ENCODE measurements around the gene KLHL29. TPM values are rescaled to one million over a fixed set of nuclear protein-coding genes. Genes with fewer than 3 reads are reported as not detected.

The KLHL29 gene
- 4.4 and 5.5 TPM in 2 replicates for total RNA-seq
- long read RNA-seq, partial matches to known transcripts: 2 of 2 reads
- long read RNA-seq, other reads (novel, unspliced or antisense): 0 of 2 reads

- H3K4me1 Mint-ChIP-seq (ENCODE audit: low read depth): peaks cover 9% of the 10 kb centered on the region
- no peaks in the 10 kb centered on the region for H3K9me3 Mint-ChIP-seq (ENCODE audit: low read depth)
- peak within 1 kb of the TSS; percentile 75 for H3K27ac Mint-ChIP-seq
- peak within 1 kb of the TSS; percentile 78 for H3K4me3 Mint-ChIP-seq (ENCODE audit: low read depth)
- peak; percentile 23 for DNase-seq (ENCODE audit: low spot score, unreplicated experiment)
- no peak for TF ChIP-seq CTCF (IDR thresholded peaks at IDR 0.05; ENCODE audit: unreplicated experiment)
- H3K36me3 Mint-ChIP-seq (ENCODE audit: insufficient read depth): no peaks in the 10 kb centered on the region
- H3K27me3 Mint-ChIP-seq: peaks cover 78% of the 10 kb centered on the region
Observed at GRCh38 chr2:23384551-23385343, at the start of gene KLHL29. Gene KLHL29 (plus strand): TSS chr2:23385179. CDS start chr2:23562197, 177,018 bp downstream.

DNA sequence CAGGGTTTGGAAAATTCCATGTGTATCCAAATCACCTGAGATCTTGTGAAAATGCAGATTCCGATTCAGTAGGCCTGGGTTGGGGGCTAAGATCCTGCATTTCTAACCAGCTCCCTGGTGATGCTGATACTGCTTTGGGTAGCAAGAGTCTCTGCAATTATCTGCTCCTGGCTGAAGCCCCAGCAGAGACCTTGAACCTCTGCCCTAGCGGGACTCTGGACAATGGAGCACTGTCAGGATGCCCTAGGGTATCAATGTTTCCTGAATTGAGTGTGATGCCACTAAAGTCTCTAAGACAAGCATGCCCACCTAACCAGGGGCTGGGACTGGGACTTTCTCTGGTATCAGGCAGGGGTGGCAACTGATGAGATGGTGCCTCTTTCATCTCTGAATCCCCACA is 49.4 kb upstream of the KLHL29 start:
- H3K27me3 Mint-ChIP-seq: peaks cover 41% of the 10 kb centered on the region
- no peak overlapping the region for H3K27ac Mint-ChIP-seq
- DNase-seq (ENCODE audit: low spot score, unreplicated experiment): no peak
- TF ChIP-seq CTCF (IDR thresholded peaks at IDR 0.05; ENCODE audit: unreplicated experiment): no peak
- no peaks in the 10 kb centered on the region for H3K36me3 Mint-ChIP-seq (ENCODE audit: insufficient read depth)
- H3K4me3 Mint-ChIP-seq (ENCODE audit: low read depth): no peak overlapping the region
- no peaks in the 10 kb centered on the region for H3K4me1 Mint-ChIP-seq (ENCODE audit: low read depth)
- no peaks in the 10 kb centered on the region for H3K9me3 Mint-ChIP-seq (ENCODE audit: low read depth)

GRCh38 chr2:23342075-23342474 is 42.9 kb upstream of the KLHL29 start:
- TF ChIP-seq CTCF (IDR thresholded peaks at IDR 0.05; ENCODE audit: unreplicated experiment): no peak
- Mint-ChIP-seq H3K36me3 (ENCODE audit: insufficient read depth) (no peaks in the 10 kb centered on the region), H3K4me3 (ENCODE audit: low read depth) (no peak overlapping the region), H3K9me3 (ENCODE audit: low read depth) (no peaks in the 10 kb centered on the region), H3K27me3 (peaks cover 22% of the 10 kb centered on the region), H3K27ac (no peak overlapping the region), H3K4me1 (ENCODE audit: low read depth) (no peaks in the 10 kb centered on the region)
- no peak for DNase-seq (ENCODE audit: low spot score, unreplicated experiment)

- DNase-seq (ENCODE audit: low spot score, unreplicated experiment): no peak
- H3K4me3 Mint-ChIP-seq (ENCODE audit: low read depth): no peak overlapping the region
- peaks cover 27% of the 10 kb centered on the region for H3K27me3 Mint-ChIP-seq
- H3K9me3 Mint-ChIP-seq (ENCODE audit: low read depth): no peaks in the 10 kb centered on the region
- H3K36me3 Mint-ChIP-seq (ENCODE audit: insufficient read depth): no peaks in the 10 kb centered on the region
- H3K4me1 Mint-ChIP-seq (ENCODE audit: low read depth): no peaks in the 10 kb centered on the region
- no peak for TF ChIP-seq CTCF (IDR thresholded peaks at IDR 0.05; ENCODE audit: unreplicated experiment)
- no peak overlapping the region for H3K27ac Mint-ChIP-seq
Observed at GRCh38 chr2:23346029-23346428, 39.0 kb upstream of the KLHL29 start.

DNA sequence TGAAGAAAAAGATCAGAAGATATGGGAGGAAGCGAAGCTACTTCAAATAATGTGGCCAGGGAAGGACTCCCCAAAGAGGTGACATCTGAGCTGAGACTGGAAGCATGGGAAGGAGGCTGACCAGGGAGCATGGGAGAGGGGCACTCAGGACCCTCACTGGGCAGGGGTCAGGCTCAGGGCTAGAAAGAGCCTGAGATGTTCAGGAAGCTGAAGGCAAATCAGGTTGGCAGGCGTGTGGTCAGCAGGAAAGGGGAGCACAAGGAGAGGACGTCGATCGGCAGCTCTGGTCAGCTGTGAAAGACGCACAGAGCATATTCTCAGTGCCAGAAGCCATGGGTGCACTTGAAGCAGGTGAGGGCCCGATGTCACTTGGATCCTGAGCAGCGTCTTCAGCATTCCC is 38.2 kb upstream of the KLHL29 start:
- Mint-ChIP-seq H3K4me3 (ENCODE audit: low read depth) (no peak overlapping the region), H3K27me3 (peaks cover 26% of the 10 kb centered on the region), H3K36me3 (ENCODE audit: insufficient read depth) (no peaks in the 10 kb centered on the region), H3K4me1 (ENCODE audit: low read depth) (no peaks in the 10 kb centered on the region), H3K27ac (no peak overlapping the region), H3K9me3 (ENCODE audit: low read depth) (no peaks in the 10 kb centered on the region)
- no peak for TF ChIP-seq CTCF (IDR thresholded peaks at IDR 0.05; ENCODE audit: unreplicated experiment)
- DNase-seq (ENCODE audit: low spot score, unreplicated experiment): no peak

All from progenitor cell of endocrine pancreas (in vitro differentiated cells).